Esophagus squamous epithelium (tissue), 4 donors: ENCODE results near the gene SEMA6B.

Source experiments
- CTCF ChIP-seq, 6 experiments: fragments of 450-650 bp in 4 of 6; fragments of 200-600 bp in 2 of 6; sonication (generic) in 2 of 6; IDR thresholded peaks; one replicate each; pipeline ENCODE4 v1.5.1; 2016 to 2019; ENCODE audit warnings: antibody characterized with exemption in 6 of 6, mild to moderate bottlenecking in 4 of 6, moderate library complexity in 4 of 6
- POLR2A ChIP-seq, 4 donors: fragments of 450-650 bp; IDR thresholded peaks; one replicate each; pipeline ENCODE4 v1.6.1; 2017; ENCODE audit warnings: antibody characterized with exemption in 4 of 4, mild to moderate bottlenecking in 4 of 4, moderate library complexity in 3 of 4

GRCh38 chr19:4542896-4543841, 16.3 kb downstream of the SEMA6B start:
- TF ChIP-seq CTCF (IDR thresholded peaks at IDR 0.05) (no peak), POLR2A (IDR thresholded peaks at IDR 0.05) (no peak)
